HG02798 (cell line): ENCODE data around the gene RETREG1.

Experiments used
- ATAC-seq: cut with Tn5 transposase; IDR thresholded peaks from one replicate; pipeline ENCODE4 v1.9.1; 2021; ENCODE audit warnings: mild to moderate bottlenecking; ENCODE audit not compliant: unreplicated experiment, poor library complexity

Gene RETREG1

GRCh38 chr5:16534280-16534679 is 82.5 kb downstream of the RETREG1 start:
- no peak for ATAC-seq

- no peak for ATAC-seq
These were observed 85.6 kb downstream of the RETREG1 start for GRCh38 chr5:16531063-16531648.

- ATAC-seq = no peak
These were observed 87.5 kb downstream of the RETREG1 start for GRCh38 chr5:16529306-16529705.

DNA sequence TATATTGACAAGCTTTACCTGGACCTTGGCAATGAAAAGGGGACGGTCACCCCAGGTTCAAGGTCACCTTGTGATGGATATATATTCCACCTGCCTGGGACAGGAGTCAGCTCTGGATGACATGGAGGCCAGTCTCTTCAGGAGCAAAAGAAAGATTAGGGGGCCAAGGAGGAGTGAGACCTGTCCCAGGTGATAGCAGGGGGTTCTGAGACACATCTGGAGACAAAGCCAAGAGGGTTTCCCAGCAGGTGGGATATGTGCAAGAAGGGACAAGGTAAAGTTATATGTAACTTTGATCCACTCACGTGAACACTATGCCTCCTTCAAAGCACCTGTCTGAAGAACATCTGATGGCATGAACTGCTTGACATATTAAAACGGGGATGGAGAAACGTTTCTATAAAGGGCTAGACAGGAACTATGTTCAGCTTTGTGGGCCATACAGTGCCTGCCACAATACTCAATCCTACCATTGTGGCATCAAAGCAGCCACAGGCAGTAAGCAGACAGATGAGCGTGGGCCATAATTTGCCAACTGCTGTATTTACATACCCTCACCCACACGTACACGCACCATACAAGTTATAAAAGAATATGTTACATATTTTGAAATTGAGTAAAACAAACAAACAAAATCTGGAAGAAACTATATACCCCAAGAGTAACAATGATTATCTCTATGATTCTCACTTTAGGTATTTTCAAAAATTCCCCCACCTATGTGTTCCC is 88.3 kb downstream of the RETREG1 start:
- ATAC-seq = no peak

- ATAC-seq = no peak
These were observed 91.1 kb downstream of the RETREG1 start for GRCh38 chr5:16525651-16526050.

DNA sequence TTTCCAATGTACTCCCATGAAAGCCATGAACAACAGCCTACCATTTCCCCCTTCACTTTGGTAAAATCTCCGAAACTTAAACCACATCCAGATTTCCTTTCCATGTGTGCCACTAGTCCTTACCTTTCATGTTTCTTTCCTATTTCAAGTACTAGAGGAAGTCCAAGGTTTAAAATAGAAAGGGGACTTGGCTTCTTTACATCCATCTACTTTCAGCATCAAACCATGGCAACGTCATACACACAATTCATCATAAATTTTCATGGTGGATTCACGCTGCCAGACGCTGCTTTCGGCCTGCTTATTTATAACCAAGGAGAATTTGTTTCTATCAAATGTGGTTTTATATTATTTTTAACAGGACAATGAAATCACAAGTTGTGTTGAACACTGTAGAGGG is 92.5 kb downstream of the RETREG1 start:
- ATAC-seq = no peak

- ATAC-seq = no peak
These were observed 95.0 kb downstream of the RETREG1 start for GRCh38 chr5:16521521-16522483.

DNA sequence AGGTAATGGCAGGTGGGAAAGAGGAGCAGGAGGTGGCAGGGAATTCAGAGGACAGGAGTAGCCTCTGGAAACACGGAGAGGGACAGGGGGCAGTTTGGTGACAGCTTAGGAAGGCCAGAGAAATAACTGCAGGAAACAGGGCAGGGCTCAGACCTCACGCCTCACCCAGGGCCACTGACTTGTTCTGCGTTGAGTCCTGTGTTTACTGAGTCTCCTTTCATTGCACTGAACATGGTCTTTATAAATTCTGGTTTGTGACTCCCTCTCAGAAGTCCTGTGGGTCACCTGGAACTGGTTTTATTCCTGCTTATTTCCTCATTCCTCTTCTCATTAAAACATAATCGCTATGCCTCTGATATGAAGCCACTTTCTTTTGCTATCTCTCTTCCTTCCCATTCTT is 96.0 kb downstream of the RETREG1 start:
- ATAC-seq = no peak

GRCh38 chr5:16519435-16519834 is 97.4 kb downstream of the RETREG1 start:
- ATAC-seq = no peak

DNA sequence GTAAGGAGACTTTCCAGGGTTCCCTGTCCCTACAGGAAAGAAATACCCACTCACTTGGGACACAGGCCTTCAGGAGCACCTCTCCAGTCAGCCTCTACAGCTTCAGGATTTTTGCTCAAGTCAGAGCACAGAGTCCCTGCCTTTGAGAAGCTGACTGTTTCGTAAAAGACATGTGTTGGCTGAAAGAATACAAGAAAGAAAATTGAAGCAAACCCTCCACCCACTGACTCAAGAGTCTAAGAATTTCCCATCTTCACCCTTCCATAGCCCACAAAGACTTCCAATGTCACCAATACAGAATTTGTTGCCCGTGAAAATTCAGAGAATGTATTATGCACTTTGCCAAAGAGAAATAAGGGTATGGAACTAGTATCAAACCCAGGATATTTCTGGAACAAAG is 98.2 kb downstream of the RETREG1 start:
- no peak for ATAC-seq

- ATAC-seq = no peak
These were observed 101.3 kb downstream of the RETREG1 start for GRCh38 chr5:16515532-16515931.

GRCh38 chr5:16510098-16510497 is 106.7 kb downstream of the RETREG1 start:
- no peak for ATAC-seq

GRCh38 chr5:16508730-16509531 is 107.9 kb downstream of the RETREG1 start:
- ATAC-seq = no peak

GRCh38 chr5:16507716-16508115 is 109.1 kb downstream of the RETREG1 start:
- no peak for ATAC-seq

DNA sequence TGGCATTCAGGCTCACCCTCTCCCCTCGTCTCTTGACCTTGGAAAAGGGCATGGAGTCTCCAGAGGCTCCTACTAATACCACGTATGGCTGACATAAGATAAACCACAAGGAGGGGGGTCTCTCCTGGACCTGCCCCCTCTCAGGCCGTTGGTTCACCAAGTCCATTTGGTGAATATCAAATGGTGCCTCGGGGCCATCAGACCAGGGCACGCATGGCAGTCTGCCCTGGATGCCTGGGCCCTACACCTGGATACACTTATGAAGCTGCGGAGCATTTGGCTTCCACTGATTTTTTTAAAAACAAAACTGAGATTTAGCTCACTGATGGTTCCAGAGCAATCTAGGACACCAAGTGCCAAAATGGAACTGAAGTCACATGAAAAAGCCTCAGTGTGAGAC is 110.9 kb downstream of the RETREG1 start:
- ATAC-seq = no peak

DNA sequence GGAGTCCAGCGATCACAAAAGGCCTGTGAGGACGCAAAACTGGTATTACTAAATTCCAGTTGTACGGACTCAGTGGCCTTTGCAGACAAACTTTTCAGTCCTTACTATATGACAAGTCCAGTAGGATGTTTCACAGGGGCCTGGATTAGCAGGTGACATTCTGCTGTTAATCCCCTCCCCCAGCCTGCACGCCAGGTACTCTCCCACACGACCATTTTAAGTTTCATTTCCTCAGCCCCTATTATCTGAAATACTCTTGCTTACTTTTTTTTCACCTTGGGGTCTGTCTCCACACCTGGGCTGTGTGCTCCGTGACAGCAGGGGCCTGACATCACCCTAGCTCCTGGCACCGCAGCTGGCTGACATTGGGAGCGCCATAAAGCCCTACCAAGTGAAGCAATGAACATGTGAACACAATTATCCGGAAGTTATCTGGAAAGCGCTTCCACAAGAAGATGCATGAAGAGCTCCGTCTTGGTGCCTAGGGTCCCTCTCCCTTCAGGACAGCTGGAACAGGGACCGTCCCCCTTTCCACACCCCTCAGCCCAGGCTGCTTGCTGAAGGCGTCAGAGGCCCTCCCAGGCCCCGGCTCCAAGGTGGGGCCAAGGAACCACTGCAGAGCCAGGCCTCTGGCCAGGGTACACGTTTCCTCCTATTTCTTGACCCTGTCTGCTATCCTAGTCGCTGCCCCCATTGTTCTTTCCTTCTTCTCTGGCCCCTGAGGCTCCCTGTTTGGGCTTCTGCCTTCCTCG is 111.5 kb downstream of the RETREG1 start:
- ATAC-seq = no peak

GRCh38 chr5:16504571-16504970 is 112.2 kb downstream of the RETREG1 start:
- ATAC-seq = no peak

DNA sequence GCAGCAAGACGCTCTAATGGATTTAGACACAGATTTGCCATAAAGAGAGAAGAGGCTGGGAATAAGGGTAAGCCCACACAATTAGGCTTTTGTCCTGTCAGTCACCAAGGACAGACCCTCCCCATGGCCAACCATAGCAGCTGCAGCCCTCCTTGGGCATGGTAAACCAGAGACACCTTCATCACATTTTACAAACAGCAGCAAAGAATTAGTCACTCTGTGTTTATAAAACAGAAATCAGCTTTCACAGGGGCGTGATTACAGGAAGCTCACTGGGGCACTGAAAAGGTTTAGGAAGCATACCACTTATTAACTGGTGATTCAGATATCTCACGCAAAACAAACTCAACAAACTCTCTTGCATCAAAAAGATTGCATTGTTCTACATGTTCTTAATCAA is 113.9 kb downstream of the RETREG1 start:
- no peak for ATAC-seq

DNA sequence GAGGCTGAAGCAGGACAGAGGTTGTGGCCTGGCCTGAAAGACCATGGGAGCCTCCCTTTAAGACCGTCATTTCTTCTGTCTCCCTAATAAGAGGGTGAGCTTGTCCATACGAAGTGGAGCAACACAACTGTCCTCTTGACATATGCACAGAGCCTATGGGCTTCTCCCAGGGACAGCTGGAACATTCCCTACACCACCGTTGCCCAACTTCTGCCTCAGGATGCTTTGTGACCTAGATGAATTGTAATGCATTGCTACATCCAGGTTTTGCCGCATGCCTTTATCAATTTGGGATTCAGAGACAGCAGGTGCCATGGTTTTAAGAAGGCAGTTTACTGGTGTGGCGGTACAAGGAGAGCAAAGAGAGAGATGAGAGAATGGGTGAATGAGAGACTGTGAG is 116.8 kb downstream of the RETREG1 start:
- no peak for ATAC-seq

- ATAC-seq = no peak
These were observed 119.3 kb downstream of the RETREG1 start for GRCh38 chr5:16497546-16497945.
